Osteoblast (primary cell): ENCODE measurements around the gene PKDCC. TPM values are rescaled to one million over a fixed set of nuclear protein-coding genes. Genes with fewer than 3 reads are reported as not detected.

ENCODE experiments used
- DNase-seq: peaks from one replicate; pipeline ENCODE4 v3.0.0; 2011; ENCODE audit warnings: low spot score, mixed read lengths; ENCODE audit not compliant: insufficient read length; ENCODE audit errors: missing footprints
- H2AFZ ChIP-seq: 2 replicates; pipeline ENCODE4 v1.6.0; 2011; ENCODE audit warnings: mild to moderate bottlenecking, low read length
- H3K27ac ChIP-seq: 2 replicates; pipeline ENCODE4 v1.5.1; 2011; ENCODE audit warnings: mild to moderate bottlenecking, low read depth, low read length, moderate library complexity
- H3K27me3 ChIP-seq: 2 replicates; pipeline ENCODE4 v1.6.0; 2012; ENCODE audit warnings: mild to moderate bottlenecking, control low read depth, inconsistent platforms, low read length, moderate library complexity; ENCODE audit not compliant: insufficient read depth
- H3K36me3 ChIP-seq: 2 replicates; pipeline ENCODE4 v1.5.1; 2011; ENCODE audit warnings: mild to moderate bottlenecking, low read length, control low read depth, moderate library complexity; ENCODE audit not compliant: insufficient read depth
- H3K4me1 ChIP-seq: 2 replicates; pipeline ENCODE4 v1.5.1; 2011; ENCODE audit warnings: mild to moderate bottlenecking, low read length, control low read depth, moderate library complexity; ENCODE audit not compliant: insufficient read depth
- H3K4me2 ChIP-seq: 2 replicates; pipeline ENCODE4 v1.6.0; 2011; ENCODE audit warnings: mild to moderate bottlenecking, low read length; ENCODE audit not compliant: insufficient read depth
- H3K4me3 ChIP-seq: fragments of 200-600 bp; sonication (generic); 3 replicates; pipeline ENCODE4 v1.5.1; 2012; ENCODE audit warnings: mild to moderate bottlenecking, low read length, inconsistent platforms; ENCODE audit not compliant: insufficient read depth
- H3K79me2 ChIP-seq: 2 replicates; pipeline ENCODE4 v1.6.0; 2012; ENCODE audit warnings: mild to moderate bottlenecking, low read length, control low read depth, inconsistent platforms; ENCODE audit not compliant: insufficient read depth
- H3K9me3 ChIP-seq: 2 replicates; pipeline ENCODE4 v1.5.1; 2011; ENCODE audit warnings: low read depth, low read length, control low read depth
- H4K20me1 ChIP-seq: 2 replicates; pipeline ENCODE4 v1.6.0; 2012; ENCODE audit warnings: mild to moderate bottlenecking, low read length, control low read depth; ENCODE audit not compliant: insufficient read depth
- CTCF ChIP-seq: IDR thresholded peaks from 2 replicates; pipeline ENCODE4 v1.5.1; 2011; ENCODE audit warnings: mild to moderate bottlenecking, low read depth, low read length, moderate library complexity; ENCODE audit errors: extremely low read depth
- total RNA-seq: library from RNA; depleted of rRNA; stranded (reverse); fragments of >200 nt; gene quantifications from 2 replicates; pipeline ENCODE4 v1.2.3, GENCODE V29; 2012

PKDCC gene
- total RNA-seq, 1 donor = 4.0 TPM

- Histone ChIP-seq H3K27ac (no peak overlapping the region), H2AFZ (no peak overlapping the region), H3K4me1 (peaks cover 13% of the 10 kb centered on the region), H3K4me2 (no peak overlapping the region), H3K27me3 (no peaks in the 10 kb centered on the region), H3K36me3 (peaks cover 5% of the 10 kb centered on the region), H4K20me1 (peaks cover 4% of the 10 kb centered on the region), H3K4me3 (no peak overlapping the region), H3K79me2 (no peaks in the 10 kb centered on the region), H3K9me3 (no peaks in the 10 kb centered on the region)
- TF ChIP-seq CTCF = no peak
- no peak for DNase-seq
Measured at GRCh38 chr2:42059261-42059898, 11.6 kb downstream of the PKDCC start.

- H3K4me2 ChIP-seq = no peak overlapping the region
- no peak overlapping the region for H3K27ac ChIP-seq
- no peaks in the 10 kb centered on the region for H3K9me3 ChIP-seq
- H3K4me3 ChIP-seq = no peak overlapping the region
- H3K4me1 ChIP-seq = peaks cover 19% of the 10 kb centered on the region
- no peak for DNase-seq
- H3K79me2 ChIP-seq = no peaks in the 10 kb centered on the region
- no peaks in the 10 kb centered on the region for H3K27me3 ChIP-seq
- H4K20me1 ChIP-seq = peaks cover 4% of the 10 kb centered on the region
- no peak for TF ChIP-seq CTCF
- H2AFZ ChIP-seq = no peak overlapping the region
- H3K36me3 ChIP-seq = peaks cover 5% of the 10 kb centered on the region
Measured at GRCh38 chr2:42060028-42060427, 12.2 kb downstream of the PKDCC start.

- H3K27me3 ChIP-seq = no peaks in the 10 kb centered on the region
- no peak overlapping the region for H3K4me2 ChIP-seq
- peak; percentile 63 for DNase-seq
- H2AFZ ChIP-seq = no peak overlapping the region
- TF ChIP-seq CTCF = no peak
- peaks cover 5% of the 10 kb centered on the region for H3K36me3 ChIP-seq
- H3K9me3 ChIP-seq = no peaks in the 10 kb centered on the region
- H3K4me3 ChIP-seq = no peak overlapping the region
- peaks cover 4% of the 10 kb centered on the region for H4K20me1 ChIP-seq
- no peaks in the 10 kb centered on the region for H3K79me2 ChIP-seq
- peaks cover 20% of the 10 kb centered on the region for H3K4me1 ChIP-seq
- no peak overlapping the region for H3K27ac ChIP-seq
Measured at GRCh38 chr2:42060718-42061619, 13.1 kb downstream of the PKDCC start.

- Histone ChIP-seq H3K4me2 (no peak overlapping the region), H3K27me3 (no peaks in the 10 kb centered on the region), H2AFZ (no peak overlapping the region), H3K9me3 (no peaks in the 10 kb centered on the region), H3K79me2 (no peaks in the 10 kb centered on the region), H3K36me3 (peaks cover 5% of the 10 kb centered on the region), H4K20me1 (peaks cover 4% of the 10 kb centered on the region), H3K27ac (no peak overlapping the region), H3K4me3 (no peak overlapping the region), H3K4me1 (peaks cover 20% of the 10 kb centered on the region)
- no peak for DNase-seq
- no peak for TF ChIP-seq CTCF
Measured at GRCh38 chr2:42061839-42062238, 14.0 kb downstream of the PKDCC start.
